GM10248 (cell line): Measurements from ENCODE around the gene TRAPPC5.

ENCODE experiments used
- CTCF ChIA-PET: fragments of 300-600 bp; sonication (Branson Sonifier 250); formaldehyde crosslinking; extraction: SDS; loops from one replicate; lab custom pipeline; 2021; ENCODE audit warnings: antibody characterized with exemption; lab: Yijun Ruan, JAX
- POLR2A ChIA-PET: fragments of 350-650 bp; sonication (Branson Sonifier 250); formaldehyde crosslinking; extraction: SDS; loops from one replicate; lab custom pipeline; 2020; ENCODE audit warnings: antibody characterized with exemption; lab: Yijun Ruan, JAX
- DNase-seq: peaks from one replicate; pipeline ENCODE4 v3.0.0; 2012; ENCODE audit errors: extremely low spot score
- TF ChIP-seq, protein P1 (sequence below): IDR thresholded peaks from 2 replicates; pipeline ENCODE4 v1.5.1; 2012; ENCODE audit warnings: mild to moderate bottlenecking, low read depth; ENCODE audit errors: extremely low read depth, missing control alignments, control extremely low read depth

The TRAPPC5 gene

DNA sequence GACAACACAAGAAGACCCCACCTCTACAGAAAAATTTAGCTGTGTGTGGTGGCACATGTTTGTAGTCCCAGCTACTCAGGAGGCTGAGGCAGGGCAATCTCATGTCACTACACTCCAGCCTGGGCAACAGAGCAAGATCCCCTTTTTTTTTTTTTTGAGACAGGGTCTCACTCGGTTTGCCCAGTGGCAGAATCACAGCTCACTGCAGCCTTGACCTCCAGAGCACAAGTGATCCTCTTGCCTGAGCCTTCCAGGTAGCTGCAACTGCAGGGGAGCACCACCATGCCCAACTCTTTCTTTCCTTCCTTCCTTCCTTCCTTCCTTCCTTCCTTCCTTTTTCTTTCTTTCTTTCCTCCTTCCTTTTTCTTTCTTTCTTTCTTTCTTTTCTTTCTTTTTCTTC, 55.5 kb downstream of the TRAPPC5 start:
- ChIA-PET POLR2A (no interaction called here), CTCF (interaction anchor here (1.3 kb wide), 1 partner anchor 14 kb away, joined by 3 read pairs; no protein-coding TSS in a partner anchor)
- TF ChIP-seq, protein P1, sequence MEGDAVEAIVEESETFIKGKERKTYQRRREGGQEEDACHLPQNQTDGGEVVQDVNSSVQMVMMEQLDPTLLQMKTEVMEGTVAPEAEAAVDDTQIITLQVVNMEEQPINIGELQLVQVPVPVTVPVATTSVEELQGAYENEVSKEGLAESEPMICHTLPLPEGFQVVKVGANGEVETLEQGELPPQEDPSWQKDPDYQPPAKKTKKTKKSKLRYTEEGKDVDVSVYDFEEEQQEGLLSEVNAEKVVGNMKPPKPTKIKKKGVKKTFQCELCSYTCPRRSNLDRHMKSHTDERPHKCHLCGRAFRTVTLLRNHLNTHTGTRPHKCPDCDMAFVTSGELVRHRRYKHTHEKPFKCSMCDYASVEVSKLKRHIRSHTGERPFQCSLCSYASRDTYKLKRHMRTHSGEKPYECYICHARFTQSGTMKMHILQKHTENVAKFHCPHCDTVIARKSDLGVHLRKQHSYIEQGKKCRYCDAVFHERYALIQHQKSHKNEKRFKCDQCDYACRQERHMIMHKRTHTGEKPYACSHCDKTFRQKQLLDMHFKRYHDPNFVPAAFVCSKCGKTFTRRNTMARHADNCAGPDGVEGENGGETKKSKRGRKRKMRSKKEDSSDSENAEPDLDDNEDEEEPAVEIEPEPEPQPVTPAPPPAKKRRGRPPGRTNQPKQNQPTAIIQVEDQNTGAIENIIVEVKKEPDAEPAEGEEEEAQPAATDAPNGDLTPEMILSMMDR = no peak
- DNase-seq = no peak

DNA sequence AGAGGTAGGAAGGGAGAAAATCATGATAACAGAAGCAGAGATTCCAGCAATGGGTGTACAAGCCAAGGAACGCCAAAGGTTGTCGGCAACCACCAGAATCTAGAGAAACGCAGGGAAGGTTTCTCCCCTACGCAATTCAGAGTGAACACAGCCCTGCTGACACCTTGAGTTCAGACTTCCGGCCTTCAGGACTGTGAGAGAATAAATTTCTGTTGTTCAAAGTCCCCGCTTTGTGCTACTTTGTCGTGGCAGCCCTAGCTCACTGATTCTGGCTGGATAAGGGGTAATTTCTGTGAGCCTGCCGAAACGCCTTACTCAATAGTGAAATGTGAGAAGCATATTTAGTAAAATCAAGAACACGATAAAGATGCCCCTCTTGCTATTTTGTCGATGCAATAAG, 56.6 kb downstream of the TRAPPC5 start:
- no peak for DNase-seq
- POLR2A ChIA-PET = no interaction called here
- TF ChIP-seq, protein P1 = no peak
- CTCF ChIA-PET = interaction anchor here (0.9 kb wide), 1 partner anchor 46 kb away, joined by 5 read pairs; no protein-coding TSS in a partner anchor
